ENCODE measurements around the gene PML.

GRCh38 chr15:73985101-73985873 is 9.2 kb upstream of the PML start:
- TF ChIP-seq CTCF (IDR thresholded peaks at IDR 0.05) (no peak), POLR2A (IDR thresholded peaks at IDR 0.05) (no peak)
